IMR-90 (cell line): Measurements from ENCODE around the gene ZNF33B. TPM values are rescaled to one million over a fixed set of nuclear protein-coding genes. Genes with fewer than 3 reads are reported as not detected.
A peak's percentile ranks its signal among the peaks of the same experiment; 100 is the strongest.

Source experiments
- ATAC-seq: fragments of 200-7000 bp; cut with Tn5 transposase; 2 replicates; pipeline ENCODE4 v1.9.1; 2020; ENCODE audit warnings: low read depth, mild to moderate bottlenecking, moderate library complexity
- BruUV-seq: library from RNA; stranded (reverse); fragments of 400-500 nt; replicated peaks from 2 replicates; lab custom pipeline; 2021; lab: Mats Ljungman, UMichigan
- CTCF ChIA-PET: fragments of 300-600 bp; formaldehyde crosslinking; extraction: SDS; loops from one replicate; lab custom pipeline; 2021; ENCODE audit warnings: antibody characterized with exemption; lab: Yijun Ruan, JAX
- POLR2A ChIA-PET: fragments of 300-600 bp; sonication (Branson Sonifier 250); formaldehyde crosslinking; loops from one replicate; lab custom pipeline; 2022; ENCODE audit warnings: antibody characterized with exemption; ENCODE audit not compliant: unreplicated experiment; lab: Charles Lee
- DNase-seq: peaks from one replicate; pipeline ENCODE4 v3.0.0; 2013
- H2AFZ ChIP-seq: replicated peaks from 2 replicates; pipeline ENCODE3; 2013; ENCODE audit warnings: low read length, mild to moderate bottlenecking; ENCODE audit not compliant: poor library complexity
- H2AK5ac ChIP-seq: 2 replicates; pipeline ENCODE4 v1.6.1; 2013; ENCODE audit warnings: low read depth, low read length, inconsistent platforms
- H2AK9ac ChIP-seq: replicated peaks from 2 replicates; pipeline ENCODE3; 2013; ENCODE audit warnings: mild to moderate bottlenecking, low read depth, low read length, moderate library complexity; ENCODE audit not compliant: poor library complexity
- H2BK120ac ChIP-seq: 2 replicates; pipeline ENCODE4 v1.6.1; 2013; ENCODE audit warnings: low read depth, low read length, inconsistent platforms
- H2BK15ac ChIP-seq: 3 replicates; pipeline ENCODE4 v1.6.1; 2013; ENCODE audit warnings: low read depth, low read length, inconsistent platforms
- H2BK20ac ChIP-seq: 2 replicates; pipeline ENCODE4 v1.6.1; 2013; ENCODE audit warnings: low read depth, mild to moderate bottlenecking, inconsistent platforms, low read length, moderate library complexity
- H2BK5ac ChIP-seq: 2 replicates; pipeline ENCODE4 v1.6.1; 2013; ENCODE audit warnings: mild to moderate bottlenecking, low read depth, low read length, inconsistent platforms; ENCODE audit not compliant: poor library complexity, severe bottlenecking
- H3K14ac ChIP-seq: replicated peaks from 2 replicates; pipeline ENCODE4 v1.6.1; 2013; ENCODE audit warnings: low read depth, low read length, inconsistent platforms
- H3K18ac ChIP-seq: 2 replicates; pipeline ENCODE4 v1.6.1; 2013; ENCODE audit warnings: low read depth, low read length, control low read depth
- H3K23ac ChIP-seq: 2 replicates; pipeline ENCODE4 v1.6.1; 2013; ENCODE audit warnings: low read depth, low read length, inconsistent platforms
- H3K27ac ChIP-seq: 2 replicates; pipeline ENCODE4 v1.5.1; 2013; ENCODE audit warnings: mild to moderate bottlenecking, control low read depth, low read length; ENCODE audit not compliant: insufficient read depth
- H3K27me3 ChIP-seq: 2 replicates; pipeline ENCODE4 v1.6.1; 2013; ENCODE audit warnings: low read length; ENCODE audit not compliant: control insufficient read depth, insufficient read depth
- H3K36me3 ChIP-seq: 2 replicates; pipeline ENCODE4 v1.6.1; 2013; ENCODE audit warnings: low read length, mixed read lengths; ENCODE audit not compliant: control insufficient read depth, insufficient read depth
- H3K4ac ChIP-seq: 2 replicates; pipeline ENCODE4 v1.6.1; 2013; ENCODE audit warnings: low read depth, low read length, inconsistent platforms
- H3K4me1 ChIP-seq: 2 replicates; pipeline ENCODE4 v1.6.1; 2013; ENCODE audit warnings: low read length, mixed read lengths; ENCODE audit not compliant: control insufficient read depth, insufficient read depth
- H3K4me2 ChIP-seq: 2 replicates; pipeline ENCODE4 v1.6.1; 2013; ENCODE audit warnings: low read depth, mild to moderate bottlenecking, control low read depth, low read length, moderate library complexity
- H3K4me3 ChIP-seq: 2 replicates; pipeline ENCODE4 v1.5.1; 2013; ENCODE audit warnings: low read depth, mild to moderate bottlenecking, control low read depth, low read length, moderate library complexity; ENCODE audit not compliant: insufficient read depth
- H3K56ac ChIP-seq: 2 replicates; pipeline ENCODE4 v1.6.1; 2013; ENCODE audit warnings: low read length, inconsistent platforms; ENCODE audit not compliant: insufficient read depth; ENCODE audit errors: extremely low read depth
- H3K79me1 ChIP-seq, 2 experiments: 2 replicates each; pipeline ENCODE4 v1.6.1; 2013; ENCODE audit warnings: low read length in 2 of 2, inconsistent platforms in 1 of 2, low read depth in 1 of 2
- H3K9ac ChIP-seq: 2 replicates; pipeline ENCODE4 v1.6.1; 2013; ENCODE audit warnings: low read depth, low read length, control low read depth
- H3K9me1 ChIP-seq: 2 replicates; pipeline ENCODE4 v1.6.1; 2013; ENCODE audit warnings: low read length, inconsistent platforms; ENCODE audit not compliant: insufficient read depth
- H3K9me3 ChIP-seq: 2 replicates; pipeline ENCODE4 v1.6.1; 2013; ENCODE audit warnings: low read length; ENCODE audit not compliant: control insufficient read depth, insufficient read depth
- H4K20me1 ChIP-seq: 2 replicates; pipeline ENCODE4 v1.6.1; 2013; ENCODE audit warnings: low read length, inconsistent platforms; ENCODE audit not compliant: insufficient read depth
- H4K5ac ChIP-seq: 2 replicates; pipeline ENCODE4 v1.6.1; 2013; ENCODE audit warnings: mild to moderate bottlenecking, low read depth, low read length, control low read depth
- H4K8ac ChIP-seq, 2 experiments: 2 replicates each; pipeline ENCODE4 v1.6.1; 2013; ENCODE audit warnings: low read depth in 2 of 2, low read length in 2 of 2, control low read depth in 1 of 2, inconsistent platforms in 1 of 2
- H4K91ac ChIP-seq: 2 replicates; pipeline ENCODE4 v1.6.1; 2013; ENCODE audit warnings: low read depth, low read length, inconsistent platforms; ENCODE audit not compliant: insufficient read depth
- MAFK ChIP-seq: IDR thresholded peaks from 2 replicates; pipeline ENCODE4 v1.6.1; 2012; ENCODE audit warnings: low read depth, low read length, improper control_type of control experiment
- MXI1 ChIP-seq: IDR thresholded peaks from 2 replicates; pipeline ENCODE4 v1.6.1; 2012; ENCODE audit warnings: low read depth, mild to moderate bottlenecking, low read length, moderate library complexity, borderline replicate concordance
- WGBS, 2 experiments: methylation state at CpG; one replicate each; pipeline versions ENCODE4 v1.1.5 to v1.1.7; 2013; ENCODE audit warnings: missing lambda C conversion rate in 2 of 2; ENCODE audit not compliant: insufficient read length in 1 of 2; ENCODE audit errors: extremely low coverage in 2 of 2; 5-methylcytosine and 5-hydroxymethylcytosine counted together
- dilution Hi-C: fragments of 300-500 bp; cut with HindIII; formaldehyde crosslinking; loops from one replicate; pipeline ENCODE4 v1.14.3; 2018; ENCODE audit warnings: low sequenced_read_pairs; ENCODE audit not compliant: unreplicated experiment
- in situ Hi-C: fragments of 300-500 bp; cut with MboI; formaldehyde crosslinking; loops from 3 replicates; pipeline ENCODE4 v1.14.3; 2019; ENCODE audit warnings: low sequenced_read_pairs, inconsistent platforms, mixed read lengths
- intact Hi-C: fragments of 100-400 bp; cut with micrococcal nuclease; formaldehyde crosslinking; loops from 2 replicates; pipeline ENCODE4 v1.10.0; 2022
- polyA plus RNA-seq, 3 experiments: library from polyadenylated mRNA; depleted of rRNA; stranded (reverse); fragments of >200 nt; gene quantifications; 2 replicates each; pipeline ENCODE4 v1.2.3, GENCODE V29; 2012; ENCODE audit warnings: low replicate concordance in 1 of 3
- total RNA-seq: library from RNA; depleted of rRNA; stranded (reverse); fragments of >200 nt; gene quantifications from 2 replicates; pipeline ENCODE4 v1.2.3, GENCODE V29; 2012

ZNF33B gene
- total and polyA plus RNA-seq, 2 of the 4 experiments (the other 2 are of a cell fraction) = 2.1 to 4.5 TPM

DNA sequence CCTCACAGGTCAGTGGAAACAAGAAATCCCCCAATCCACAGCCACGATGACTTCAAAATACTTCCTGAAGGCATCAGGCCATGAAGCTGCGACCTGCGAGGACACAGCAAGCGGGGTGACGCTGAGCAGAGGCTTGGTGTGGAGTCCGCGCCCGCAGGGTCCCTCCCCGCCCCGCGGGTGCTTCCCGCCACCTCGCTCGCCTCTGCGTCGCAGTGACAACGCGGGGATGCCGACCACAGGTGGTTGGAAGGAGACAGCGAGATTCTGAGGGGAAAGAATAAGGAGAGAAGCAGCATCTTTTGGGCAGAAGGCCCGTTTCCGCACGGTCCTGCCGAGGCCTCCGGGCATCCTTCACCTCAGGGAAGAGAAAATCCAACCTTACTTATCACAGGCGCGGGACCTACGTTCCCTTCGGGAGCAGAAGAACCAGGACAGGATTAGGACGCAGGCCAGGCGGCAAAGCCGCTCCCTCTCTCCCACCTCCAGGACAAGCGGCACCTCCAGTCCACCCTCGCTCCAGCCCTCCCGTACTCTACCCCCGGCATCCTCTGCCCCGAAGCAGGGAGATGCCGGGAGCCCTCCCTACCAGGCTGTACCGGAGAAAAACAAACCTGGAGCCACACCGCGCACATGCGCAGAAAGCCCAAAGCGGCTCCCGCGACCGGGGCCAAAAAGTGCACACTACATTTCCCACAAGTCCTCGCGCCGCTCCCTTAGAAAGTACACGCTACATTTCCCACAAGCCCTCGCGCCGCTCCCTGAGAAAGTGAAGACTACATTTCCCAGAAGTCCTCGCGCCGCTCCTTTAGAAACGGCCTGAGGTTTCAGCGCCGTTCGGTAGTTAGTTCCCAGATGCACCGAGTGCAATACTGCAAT lies 85.9 kb downstream of the ZNF33B start:
- POLR2A ChIA-PET = interaction anchor here (0.6 kb wide), 1 partner anchor 231 kb away, joined by 3 read pairs; no protein-coding TSS in a partner anchor
- in situ Hi-C loops = no loop called here
- H3K9me1 ChIP-seq = peaks cover 5% of the 10 kb centered on the region; the same call in 1 of the 2 replicates

More for the DNA sequence above, 85.9 kb downstream of the ZNF33B start:
- CTCF ChIA-PET = no interaction called here
- H2BK20ac ChIP-seq = no peak overlapping the region
- no TSS peak for BruUV-seq
- H2AFZ ChIP-seq = peak overlapping the region; percentile 99
- peak overlapping the region; percentile 43; the same call in 1 of the 2 replicates for H3K4ac ChIP-seq
- H2BK120ac ChIP-seq = peak overlapping the region; percentile 17; the same call in 1 of the 2 replicates
- H4K91ac ChIP-seq = no peak overlapping the region
- H2BK5ac ChIP-seq = no peak overlapping the region
- H4K20me1 ChIP-seq = no peaks in the 10 kb centered on the region
- H3K27me3 ChIP-seq = no peaks in the 10 kb centered on the region
- peaks cover 9 to 15% of the 10 kb centered on the region in 2 experiments for H3K79me1 ChIP-seq
- H3K4me3 ChIP-seq = peak overlapping the region; percentile 74
- intact Hi-C loops (loop anchor here (1.0 to 2.0 kb wide), 2 partner anchors 86 to 230 kb away; partner anchors contain the start of genes BMS1 and ZNF33B), dilution Hi-C loops (no loop called here)
- H3K18ac ChIP-seq = no peak overlapping the region
- H3K14ac ChIP-seq = peak overlapping the region; percentile 28
- peak overlapping the region; percentile 78 for H3K9ac ChIP-seq
- peak overlapping the region; percentile 34; the same call in 1 of the 2 replicates for H3K27ac ChIP-seq
- ATAC-seq (peak; percentile 96), DNase-seq (peak; percentile 97)
- no peak overlapping the region for H3K23ac ChIP-seq
- no peaks in the 10 kb centered on the region for H3K36me3 ChIP-seq
- peak overlapping the region; percentile 87 for H2AK9ac ChIP-seq
- WGBS, 2 experiments = 1% methylated on average over 12 of the region's 61 CpGs; no CpG with 5 or more reads in 1 of the 2 experiments
- H3K56ac ChIP-seq = no peak overlapping the region
- no peak overlapping the region for H2AK5ac ChIP-seq
- no peak overlapping the region for H2BK15ac ChIP-seq
- peaks cover 5% of the 10 kb centered on the region; the same call in 1 of the 2 replicates for H3K4me1 ChIP-seq
- H3K4me2 ChIP-seq = peak overlapping the region; percentile 82
- TF ChIP-seq MXI1 = 0 out of 2 replicates have a peak, but pooled peaks have one; percentile 9
- TF ChIP-seq MAFK = no peak
- H3K9me3 ChIP-seq = no peaks in the 10 kb centered on the region
- 0 out of 2 replicates have a peak overlapping the region, but pooled peaks have one; percentile 19 for H4K5ac ChIP-seq
- H4K8ac ChIP-seq = peak overlapping the region; percentile 82 to 89; a peak in 3 of 4 replicates
